Measurements from ENCODE around the gene C19orf81.

C19orf81 gene

GRCh38 chr19:50679177-50680125, 30.2 kb downstream of the C19orf81 start:
- in situ Hi-C loops (cut with MboI; ENCODE audit: low sequenced_read_pairs), result no loop called here

GRCh38 chr19:50686310-50687032, 37.2 kb downstream of the C19orf81 start:
- in situ Hi-C loops (cut with MboI; ENCODE audit: low sequenced_read_pairs), result no loop called here

GRCh38 chr19:50688766-50689165, 39.5 kb downstream of the C19orf81 start:
- in situ Hi-C loops (cut with MboI; ENCODE audit: low sequenced_read_pairs), result no loop called here

- in situ Hi-C loops (cut with MboI; ENCODE audit: low sequenced_read_pairs), result no loop called here
Observed at GRCh38 chr19:50690439-50690838, 41.2 kb downstream of the C19orf81 start.

GRCh38 chr19:50693064-50693975, 44.1 kb downstream of the C19orf81 start:
- in situ Hi-C loops (cut with MboI; ENCODE audit: low sequenced_read_pairs), result no loop called here

GRCh38 chr19:50694815-50695145, 45.5 kb downstream of the C19orf81 start:
- in situ Hi-C loops (cut with MboI; ENCODE audit: low sequenced_read_pairs), result no loop called here

- in situ Hi-C loops (cut with MboI; ENCODE audit: low sequenced_read_pairs), result no loop called here
Observed at GRCh38 chr19:50695251-50696093, 46.2 kb downstream of the C19orf81 start.

GRCh38 chr19:50696094-50696483, 46.8 kb downstream of the C19orf81 start:
- in situ Hi-C loops (cut with MboI; ENCODE audit: low sequenced_read_pairs), result no loop called here

GRCh38 chr19:50697414-50698124, 48.3 kb downstream of the C19orf81 start:
- in situ Hi-C loops (cut with MboI; ENCODE audit: low sequenced_read_pairs), result no loop called here

GRCh38 chr19:50701367-50701985, 52.2 kb downstream of the C19orf81 start:
- in situ Hi-C loops (cut with MboI; ENCODE audit: low sequenced_read_pairs), result no loop called here

- in situ Hi-C loops (cut with MboI; ENCODE audit: low sequenced_read_pairs), result no loop called here
Observed at GRCh38 chr19:50702158-50702870, 53.1 kb downstream of the C19orf81 start.

GRCh38 chr19:50702871-50703829, 53.9 kb downstream of the C19orf81 start:
- in situ Hi-C loops (cut with MboI; ENCODE audit: low sequenced_read_pairs), result no loop called here

GRCh38 chr19:50703915-50704796, 54.9 kb downstream of the C19orf81 start:
- in situ Hi-C loops (cut with MboI; ENCODE audit: low sequenced_read_pairs), result no loop called here

GRCh38 chr19:50705422-50706019, 56.3 kb downstream of the C19orf81 start:
- in situ Hi-C loops (cut with MboI; ENCODE audit: low sequenced_read_pairs), result no loop called here

GRCh38 chr19:50706387-50706786, 57.1 kb downstream of the C19orf81 start:
- in situ Hi-C loops (cut with MboI; ENCODE audit: low sequenced_read_pairs), result no loop called here

Data from HL-60/S4 treated with phorbol 12-myristate 13-acetate at 8.2 ng/mL for 4 days and 3 days (cell line).